Measurements from ENCODE around the gene SPDL1. TPM values are rescaled to one million over a fixed set of nuclear protein-coding genes. Genes with fewer than 3 reads are reported as not detected.

Gene SPDL1
- total RNA-seq, 1 donor from 2014 or later = 3.5 TPM

- intact Hi-C loops (cut with micrococcal nuclease) = no loop called here
- ATAC-seq (no peak), DNase-seq (no peak)
Observed at GRCh38 chr5:169569513-169569912, 14.1 kb upstream of the SPDL1 start.

- intact Hi-C loops (cut with micrococcal nuclease) = no loop called here
- ATAC-seq = no peak
- DNase-seq = no peak
Observed at GRCh38 chr5:169571355-169571754, 12.2 kb upstream of the SPDL1 start.

GRCh38 chr5:169574134-169574646 lies 9.4 kb upstream of the SPDL1 start:
- ATAC-seq = peak; percentile 81
- intact Hi-C loops (cut with micrococcal nuclease) = no loop called here
- DNase-seq = no peak

- intact Hi-C loops (cut with micrococcal nuclease) = no loop called here
- ATAC-seq = peak; percentile 77
- no peak for DNase-seq
Observed at GRCh38 chr5:169576181-169576598, 7.4 kb upstream of the SPDL1 start.

GRCh38 chr5:169577951-169578350 lies 5.6 kb upstream of the SPDL1 start:
- intact Hi-C loops (cut with micrococcal nuclease) = no loop called here
- no peak for DNase-seq
- peak; percentile 7 for ATAC-seq

GRCh38 chr5:169580964-169581363 lies 2.6 kb upstream of the SPDL1 start:
- ATAC-seq = no peak
- DNase-seq = no peak
- intact Hi-C loops (cut with micrococcal nuclease) = no loop called here

- intact Hi-C loops (cut with micrococcal nuclease) = no loop called here
- ATAC-seq = peak; percentile 29
- DNase-seq = no peak
Observed at GRCh38 chr5:169581580-169582227, 1.9 kb upstream of the SPDL1 start.

- ATAC-seq = peak; percentile 61
- intact Hi-C loops (cut with micrococcal nuclease) = no loop called here
Observed at GRCh38 chr5:169583101-169583423, 511 bp upstream of the SPDL1 start.

GRCh38 chr5:169584998-169585451 lies 1.5 kb downstream of the SPDL1 start:
- no peak for ATAC-seq
- no peak for DNase-seq
- intact Hi-C loops (cut with micrococcal nuclease) = no loop called here

More at GRCh38 chr5:169583101-169583423, 511 bp upstream of the SPDL1 start:
- no peak for DNase-seq

GRCh38 chr5:169590602-169591001 lies 7.0 kb downstream of the SPDL1 start:
- no peak for ATAC-seq

GRCh38 chr5:169591636-169592035 lies 8.1 kb downstream of the SPDL1 start:
- ATAC-seq = no peak
- intact Hi-C loops (cut with micrococcal nuclease) = no loop called here
- DNase-seq = no peak

More at GRCh38 chr5:169590602-169591001, 7.0 kb downstream of the SPDL1 start:
- intact Hi-C loops (cut with micrococcal nuclease) = no loop called here
- DNase-seq = no peak

GRCh38 chr5:169592937-169593650 lies 9.5 kb downstream of the SPDL1 start:
- intact Hi-C loops (cut with micrococcal nuclease) = no loop called here
- DNase-seq (no peak), ATAC-seq (no peak)

GRCh38 chr5:169595172-169595820 lies 11.7 kb downstream of the SPDL1 start:
- DNase-seq = no peak
- intact Hi-C loops (cut with micrococcal nuclease) = no loop called here
- no peak for ATAC-seq

GRCh38 chr5:169599451-169599850 lies 15.9 kb downstream of the SPDL1 start:
- intact Hi-C loops (cut with micrococcal nuclease) = no loop called here
- DNase-seq (no peak), ATAC-seq (no peak)

- ATAC-seq (no peak), DNase-seq (no peak)
- intact Hi-C loops (cut with micrococcal nuclease) = no loop called here
Observed at GRCh38 chr5:169602535-169602934, 19.0 kb downstream of the SPDL1 start.

GRCh38 chr5:169606279-169606678 lies 22.7 kb downstream of the SPDL1 start:
- intact Hi-C loops (cut with micrococcal nuclease) = no loop called here
- ATAC-seq (no peak), DNase-seq (no peak)

GRCh38 chr5:169607882-169608281 lies 24.3 kb downstream of the SPDL1 start:
- intact Hi-C loops (cut with micrococcal nuclease) = no loop called here
- DNase-seq (no peak), ATAC-seq (no peak)

GRCh38 chr5:169609716-169610115 lies 26.1 kb downstream of the SPDL1 start:
- ATAC-seq (no peak), DNase-seq (no peak)
- intact Hi-C loops (cut with micrococcal nuclease) = no loop called here

- ATAC-seq = no peak
Observed at GRCh38 chr5:169610606-169611005, 27.0 kb downstream of the SPDL1 start.

GRCh38 chr5:169615561-169615960 lies 32.0 kb downstream of the SPDL1 start:
- no peak for ATAC-seq
- intact Hi-C loops (cut with micrococcal nuclease) = no loop called here

More at GRCh38 chr5:169610606-169611005, 27.0 kb downstream of the SPDL1 start:
- intact Hi-C loops (cut with micrococcal nuclease) = no loop called here
- DNase-seq = no peak

More at GRCh38 chr5:169615561-169615960, 32.0 kb downstream of the SPDL1 start:
- DNase-seq = no peak
